Brain microvascular endothelial cell (primary cell): ENCODE results near the gene MOCS2.

Source experiments
- DNase-seq: peaks from one replicate; pipeline ENCODE4 v3.0.0-alpha.2; 2020
- H3K27ac ChIP-seq: fragments of 250-450 bp; sonication (Bioruptor Pico); 2 replicates; pipeline ENCODE4 v1.5.1; 2020; ENCODE audit warnings: mild to moderate bottlenecking, moderate library complexity
- H3K27me3 ChIP-seq: fragments of 250-450 bp; sonication (Bioruptor Pico); replicated peaks from 2 replicates; pipeline ENCODE4 v1.5.1; 2020; ENCODE audit warnings: mild to moderate bottlenecking
- H3K36me3 ChIP-seq: fragments of 250-450 bp; sonication (Bioruptor Pico); replicated peaks from 2 replicates; pipeline ENCODE4 v1.5.1; 2020; ENCODE audit warnings: mild to moderate bottlenecking
- H3K4me3 ChIP-seq: 2 replicates; pipeline ENCODE4 v1.5.1; 2011; ENCODE audit warnings: low read depth, mild to moderate bottlenecking, control low read depth, low read length, moderate library complexity
- CTCF ChIP-seq: IDR thresholded peaks from 2 replicates; pipeline ENCODE4 v1.5.1; 2011; ENCODE audit warnings: low read depth, mild to moderate bottlenecking, moderate library complexity, low read length, control low read depth, inconsistent platforms; ENCODE audit errors: missing control alignments
- in situ Hi-C: cut with HindIII; loops from 2 replicates; pipeline ENCODE4 v1.10.0; 2017; ENCODE audit warnings: low sequenced_read_pairs, low pct_ligation_motif_present

The MOCS2 gene

GRCh38 chr5:53063791-53064190, 45.8 kb downstream of the MOCS2 start:
- Histone ChIP-seq H3K4me3 (no peak overlapping the region), H3K36me3 (peaks cover 30% of the 10 kb centered on the region), H3K27me3 (no peaks in the 10 kb centered on the region), H3K27ac (no peak overlapping the region)
- in situ Hi-C loops: no loop called here
- no peak for DNase-seq
- no peak for TF ChIP-seq CTCF

- Histone ChIP-seq H3K36me3 (peaks cover 30% of the 10 kb centered on the region), H3K27ac (no peak overlapping the region), H3K4me3 (no peak overlapping the region), H3K27me3 (no peaks in the 10 kb centered on the region)
- DNase-seq: no peak
- in situ Hi-C loops: no loop called here
- TF ChIP-seq CTCF: no peak
These were observed 46.4 kb downstream of the MOCS2 start for GRCh38 chr5:53063176-53063575.

- Histone ChIP-seq H3K27ac (peak overlapping the region; percentile 63), H3K27me3 (no peaks in the 10 kb centered on the region), H3K36me3 (peaks cover 40% of the 10 kb centered on the region), H3K4me3 (no peak overlapping the region)
- peak; percentile 20 for DNase-seq
- TF ChIP-seq CTCF: no peak
- in situ Hi-C loops: no loop called here
These were observed 50.3 kb downstream of the MOCS2 start for GRCh38 chr5:53059281-53059680.

- in situ Hi-C loops: no loop called here
These were observed 54.2 kb downstream of the MOCS2 start for GRCh38 chr5:53055365-53055764.

GRCh38 chr5:53053364-53053763, 56.2 kb downstream of the MOCS2 start:
- DNase-seq: no peak
- peaks cover 53% of the 10 kb centered on the region for H3K36me3 ChIP-seq
- TF ChIP-seq CTCF: no peak
- no peaks in the 10 kb centered on the region for H3K27me3 ChIP-seq
- no peak overlapping the region for H3K27ac ChIP-seq
- in situ Hi-C loops: no loop called here
- no peak overlapping the region for H3K4me3 ChIP-seq

More at GRCh38 chr5:53055365-53055764, 54.2 kb downstream of the MOCS2 start:
- no peaks in the 10 kb centered on the region for H3K27me3 ChIP-seq
- no peak overlapping the region for H3K27ac ChIP-seq
- DNase-seq: no peak
- H3K4me3 ChIP-seq: no peak overlapping the region
- no peak for TF ChIP-seq CTCF
- peaks cover 58% of the 10 kb centered on the region for H3K36me3 ChIP-seq

- in situ Hi-C loops: no loop called here
- no peak for TF ChIP-seq CTCF
- DNase-seq: no peak
- Histone ChIP-seq H3K27ac (no peak overlapping the region), H3K27me3 (no peaks in the 10 kb centered on the region), H3K36me3 (peaks cover 54% of the 10 kb centered on the region), H3K4me3 (no peak overlapping the region)
These were observed 57.1 kb downstream of the MOCS2 start for GRCh38 chr5:53052499-53052898.
